GM18867 (cell line): ENCODE data around the gene URB1.
"Not testable (repeated sequence)": the region's sequence is repeated elsewhere in the genome, so short reads cannot be mapped to it uniquely, and the experiment has no call there.

Experiments used
- ATAC-seq: cut with Tn5 transposase; IDR thresholded peaks from one replicate; pipeline ENCODE4 v1.9.1; 2021; ENCODE audit warnings: mild to moderate bottlenecking, moderate library complexity; ENCODE audit not compliant: unreplicated experiment

The URB1 gene, protein sequence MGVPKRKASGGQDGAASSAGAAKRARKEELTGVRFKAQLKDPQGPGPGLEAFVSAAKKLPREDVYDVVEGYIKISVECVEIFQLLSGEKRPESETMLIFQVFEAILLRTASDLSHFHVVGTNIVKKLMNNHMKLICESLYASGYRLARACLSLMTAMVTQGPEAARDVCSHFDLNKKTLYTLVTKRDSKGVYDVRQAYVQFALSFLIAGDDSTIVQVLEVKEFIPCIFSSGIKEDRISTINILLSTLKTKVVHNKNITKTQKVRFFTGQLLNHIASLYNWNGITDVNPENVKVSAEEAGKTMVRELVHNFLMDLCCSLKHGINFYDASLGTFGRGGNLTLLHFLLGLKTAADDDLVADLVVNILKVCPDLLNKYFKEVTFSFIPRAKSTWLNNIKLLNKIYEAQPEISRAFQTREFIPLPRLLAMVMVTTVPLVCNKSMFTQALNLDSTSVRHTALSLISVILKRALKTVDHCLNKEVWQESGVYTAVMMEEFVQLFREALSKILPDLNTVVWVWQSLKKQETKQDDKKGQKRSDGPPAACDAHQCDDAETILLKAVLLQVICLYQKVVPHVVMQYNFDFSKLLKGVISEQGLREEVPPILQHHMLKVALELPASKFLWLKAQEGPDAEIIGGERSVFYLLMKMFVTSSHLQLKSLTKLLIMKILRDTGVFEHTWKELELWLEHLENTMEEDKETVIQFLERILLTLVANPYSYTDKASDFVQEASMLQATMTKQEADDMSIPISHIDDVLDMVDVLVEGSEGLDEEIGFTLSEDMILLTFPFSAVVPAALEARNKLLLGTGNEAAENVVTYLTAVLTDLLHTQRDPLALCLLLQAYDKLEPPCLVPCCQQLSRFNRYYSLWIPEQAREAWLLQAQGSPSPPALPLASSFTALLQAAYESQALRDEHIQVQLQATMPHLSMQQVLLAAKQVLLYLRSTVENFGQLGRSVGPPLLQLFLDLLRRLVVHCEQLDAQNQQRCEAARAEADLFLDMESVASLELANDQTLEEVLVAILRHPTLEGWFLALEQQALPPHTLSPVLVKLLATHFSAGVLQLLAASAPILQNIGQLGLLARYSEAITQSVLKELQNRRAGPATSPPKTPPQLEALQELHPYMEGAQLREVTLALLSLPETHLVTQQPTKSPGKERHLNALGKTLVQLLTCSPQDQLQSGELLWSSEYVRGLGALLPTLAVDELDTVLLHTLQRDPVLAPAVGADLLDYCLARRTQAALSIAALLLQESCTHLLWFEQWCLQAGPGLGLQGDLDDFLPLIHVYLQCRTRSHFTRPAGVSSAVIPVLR (N-terminal part only)

DNA sequence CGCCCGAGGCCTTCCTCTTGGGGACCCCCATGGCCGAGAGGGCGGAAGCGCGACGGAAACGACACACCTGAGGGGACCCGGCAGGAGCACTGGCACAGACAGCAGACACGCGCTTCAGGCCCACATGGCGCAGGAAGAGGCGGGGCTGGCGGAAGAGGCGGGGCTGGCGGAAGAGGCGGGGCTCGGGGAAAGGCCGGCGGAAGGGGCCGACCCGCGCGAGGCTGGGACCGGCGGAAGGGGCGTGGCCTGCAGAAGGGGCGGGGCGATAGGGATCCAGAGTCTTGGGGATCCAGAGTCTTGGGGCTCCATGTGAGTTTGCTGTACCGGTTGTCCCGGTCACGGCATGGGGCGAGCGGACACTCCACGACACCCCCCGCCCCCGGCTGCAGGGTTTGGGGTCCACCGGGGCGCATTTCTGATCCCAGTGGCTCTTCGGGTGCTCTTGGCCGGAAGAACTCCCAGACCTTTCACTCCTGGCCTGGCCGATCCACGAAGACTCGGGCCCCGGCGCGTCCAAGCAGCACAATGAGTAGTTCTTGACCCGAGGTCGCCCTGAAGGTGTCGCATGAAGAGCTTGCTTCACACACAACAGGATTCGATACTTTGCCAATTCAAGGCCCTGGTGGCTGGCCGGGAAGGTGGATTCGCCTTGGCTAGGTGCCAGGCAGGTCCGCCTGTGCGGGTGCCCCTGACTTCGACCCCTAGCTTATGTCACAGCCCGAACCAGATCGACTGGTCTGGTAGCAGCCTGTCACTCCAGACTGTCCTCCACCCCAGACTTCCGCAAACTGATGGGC, at the start of gene URB1:
Gene URB1, minus strand, starts transcription at position 133 of the 797 bp plus-strand sequence. Its CDS starts 102 bp downstream, at position 31.
- ATAC-seq, result peak; percentile 97

- no peak for ATAC-seq
Observed at GRCh38 chr21:32437729-32438128, 44.9 kb upstream of the URB1 start.

DNA sequence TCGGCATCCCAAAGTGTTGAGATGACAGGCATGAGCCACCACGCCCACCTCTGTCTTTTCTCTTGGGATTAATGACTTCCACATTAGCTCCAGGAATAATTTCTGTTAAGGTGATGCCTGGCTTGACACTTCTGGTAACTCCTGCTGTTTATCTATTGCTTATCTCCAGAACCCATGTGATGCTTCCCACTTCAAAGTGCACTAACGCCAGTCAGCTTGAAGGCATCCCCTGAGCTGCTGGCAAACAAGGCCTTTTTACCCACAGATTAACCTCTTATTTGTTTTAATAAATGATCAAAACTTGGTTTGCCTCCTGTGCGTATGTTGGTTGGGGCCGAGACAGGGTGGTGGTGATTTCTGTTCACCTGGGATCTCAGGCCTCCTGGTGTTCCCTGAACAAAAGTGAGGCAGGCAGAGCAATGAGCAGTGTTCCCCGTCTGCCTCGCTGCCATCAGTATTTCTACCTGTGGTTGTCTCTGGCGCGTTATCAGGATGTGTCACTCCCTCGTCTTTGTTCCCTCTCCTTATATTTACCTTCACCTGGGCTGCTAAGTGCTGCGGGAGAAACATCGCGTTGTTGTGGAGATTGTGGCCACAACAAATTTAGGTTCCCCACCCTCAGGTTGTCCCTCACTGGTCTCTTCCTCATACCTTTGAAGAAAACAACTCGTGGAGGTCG, 40.3 kb upstream of the URB1 start:
- not testable (repeated sequence) for ATAC-seq

- no peak for ATAC-seq
Observed at GRCh38 chr21:32427958-32428623, 35.3 kb upstream of the URB1 start.

- no peak for ATAC-seq
Observed at GRCh38 chr21:32426592-32427051, 33.8 kb upstream of the URB1 start.

GRCh38 chr21:32426066-32426465, 33.3 kb upstream of the URB1 start:
- ATAC-seq, result no peak

DNA sequence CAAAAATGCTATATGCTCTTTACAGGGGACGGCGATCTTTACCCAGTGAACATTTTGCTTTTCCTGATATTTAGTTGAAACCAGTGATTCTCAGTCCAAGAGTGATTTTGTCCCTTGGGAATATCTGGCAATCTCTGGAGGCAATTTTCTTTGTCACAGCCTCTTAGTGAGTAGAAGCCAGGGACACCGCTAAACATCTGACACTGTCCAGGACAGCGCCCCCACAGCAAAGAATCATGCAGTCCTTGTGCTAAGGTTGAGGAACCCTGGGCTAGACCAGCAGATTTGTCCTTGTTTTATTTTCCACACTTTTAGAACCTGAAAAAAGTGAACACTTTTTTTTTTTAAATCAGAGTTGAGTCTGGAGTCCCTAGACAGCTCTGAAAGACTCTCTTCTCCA, 32.8 kb upstream of the URB1 start:
- ATAC-seq, result no peak

DNA sequence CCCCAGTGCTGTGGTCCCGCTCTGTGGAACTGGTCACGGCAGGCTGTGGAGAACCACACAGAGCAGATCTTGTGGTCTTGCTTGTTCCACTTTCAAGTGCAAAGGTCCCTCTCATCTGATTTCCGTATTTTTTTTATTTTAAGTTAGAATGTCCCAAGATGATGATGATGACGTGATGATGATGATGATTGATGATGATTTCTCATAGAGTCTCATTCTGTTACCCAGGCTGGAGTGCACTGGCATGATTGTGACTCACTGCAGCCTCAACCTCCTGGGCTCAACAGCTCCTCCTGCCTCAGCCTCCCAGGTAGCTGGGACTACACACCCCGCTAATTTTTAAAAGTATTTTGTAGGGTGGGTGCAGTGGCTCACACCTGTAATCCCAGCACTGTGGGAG, 31.9 kb upstream of the URB1 start:
- ATAC-seq, result no peak

DNA sequence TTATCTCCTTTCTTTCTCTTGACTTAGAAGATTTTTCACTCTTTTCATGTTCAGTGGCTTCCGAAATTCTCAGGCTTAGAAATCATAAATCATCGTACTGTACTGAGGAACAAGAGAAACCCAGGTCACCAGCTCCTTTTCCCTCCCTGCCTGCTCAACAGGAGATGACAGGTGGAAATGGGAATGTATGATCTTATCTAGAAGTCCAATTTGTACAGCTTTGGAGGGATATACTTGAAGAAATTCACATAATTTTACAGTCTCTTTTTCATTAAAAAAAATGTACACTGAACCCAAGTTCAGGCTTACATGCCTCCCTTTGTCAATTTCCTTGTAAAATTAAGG, 31.4 kb upstream of the URB1 start:
- no peak for ATAC-seq

DNA sequence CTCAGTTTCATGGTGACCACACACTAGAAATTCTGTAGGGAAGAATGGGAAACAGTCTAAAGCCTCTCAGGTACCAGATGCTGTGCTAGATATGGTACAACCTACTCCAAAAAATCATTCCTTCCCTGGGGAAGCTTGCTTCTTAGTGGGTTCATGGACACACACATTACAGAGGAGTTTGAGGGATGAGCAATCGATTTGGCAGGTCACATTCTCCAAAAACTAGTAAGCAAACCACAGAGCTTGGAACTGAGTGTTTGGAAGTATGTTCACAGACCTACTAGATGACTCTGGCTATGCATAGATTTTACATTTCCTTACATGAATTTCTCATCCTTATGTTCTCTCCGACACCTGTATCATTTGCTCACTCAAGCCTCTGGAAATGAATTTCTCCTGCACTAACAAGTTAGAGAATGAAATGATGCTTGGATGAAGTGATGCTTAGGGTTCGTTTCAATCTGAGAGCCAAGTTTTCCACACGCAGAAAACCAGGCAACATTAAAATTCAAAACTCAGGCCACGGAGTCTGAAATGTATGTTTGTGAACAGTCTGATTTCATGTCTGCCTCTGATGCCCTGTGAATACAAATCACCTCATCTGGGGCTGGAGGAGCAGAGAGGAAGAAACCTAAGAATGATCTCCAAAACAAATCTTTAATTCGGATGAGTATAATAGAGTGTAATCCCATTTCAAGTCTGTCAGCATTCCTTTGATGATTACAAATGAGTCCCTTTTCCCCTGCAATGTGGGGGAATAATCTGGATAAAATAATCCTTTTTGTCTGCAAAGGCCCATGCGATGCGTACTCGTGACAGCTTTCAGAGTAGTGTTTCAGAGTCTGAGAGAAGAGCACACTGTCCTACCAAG, 30.7 kb upstream of the URB1 start:
- no peak for ATAC-seq

DNA sequence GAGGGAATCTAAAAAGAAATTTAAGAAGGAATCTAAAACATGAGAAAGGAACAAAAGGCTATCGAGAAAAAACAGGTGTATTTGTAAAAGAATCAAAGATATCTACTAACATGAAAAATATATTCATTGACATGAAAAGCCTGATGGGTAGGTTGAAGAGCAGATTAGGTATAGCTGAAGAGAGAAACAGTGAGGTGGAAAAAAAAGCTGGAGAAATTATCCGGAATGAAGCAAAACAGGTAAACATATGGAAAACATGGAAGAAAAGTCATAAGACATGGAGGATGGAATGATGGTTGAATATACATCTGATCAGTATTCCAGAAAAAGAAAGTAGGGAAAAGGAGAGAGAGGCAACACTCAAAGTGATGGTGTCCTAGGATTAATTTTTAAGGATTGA, 29.3 kb upstream of the URB1 start:
- ATAC-seq, result no peak

- ATAC-seq, result no peak
Observed at GRCh38 chr21:32418146-32418545, 25.3 kb upstream of the URB1 start.

DNA sequence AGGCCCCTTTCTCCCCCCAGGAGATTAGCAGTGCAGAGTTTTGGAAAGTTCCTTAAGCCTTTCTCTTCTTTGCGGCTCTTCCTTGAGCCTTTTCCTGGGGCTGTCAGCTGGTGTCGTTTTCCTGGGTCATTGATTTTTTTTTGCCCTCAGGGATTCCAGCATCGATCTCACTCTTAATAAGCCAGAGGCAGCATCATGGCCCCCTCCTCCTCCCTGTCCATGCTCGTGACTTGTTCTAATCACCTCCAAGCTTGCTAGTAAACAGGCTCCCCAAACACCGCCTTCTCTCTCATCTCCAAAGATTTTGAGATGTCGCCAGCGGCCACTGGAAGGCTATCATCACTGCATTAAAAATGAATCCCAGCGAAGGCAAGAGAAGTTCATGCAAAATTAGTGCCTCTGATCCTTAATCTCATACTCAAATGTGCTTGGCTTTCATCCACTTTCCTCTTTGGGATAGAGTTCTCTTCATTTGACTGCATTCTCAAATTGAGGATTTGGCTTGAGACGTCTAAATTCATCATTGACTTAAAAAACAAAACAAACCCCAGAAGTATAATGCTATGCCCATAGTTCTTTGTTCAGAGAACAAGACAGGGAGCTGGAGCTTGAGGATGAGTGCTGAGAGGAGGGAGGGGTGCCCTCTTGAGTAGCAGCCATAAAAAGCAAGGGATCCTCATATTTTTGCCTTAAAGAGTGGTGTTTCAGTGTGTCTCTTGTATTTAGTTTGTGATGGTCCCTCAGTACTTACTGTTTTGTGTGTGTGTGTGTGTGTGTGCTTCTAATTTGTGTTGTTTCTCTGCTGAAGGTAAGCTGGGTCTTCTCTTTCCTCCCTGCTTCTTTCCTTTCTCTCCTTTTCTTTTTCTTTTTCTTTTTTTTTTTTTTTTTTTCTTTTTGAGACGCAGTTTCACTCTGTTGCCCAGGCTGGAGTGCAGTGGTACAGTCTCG, 22.9 kb upstream of the URB1 start:
- no peak for ATAC-seq

DNA sequence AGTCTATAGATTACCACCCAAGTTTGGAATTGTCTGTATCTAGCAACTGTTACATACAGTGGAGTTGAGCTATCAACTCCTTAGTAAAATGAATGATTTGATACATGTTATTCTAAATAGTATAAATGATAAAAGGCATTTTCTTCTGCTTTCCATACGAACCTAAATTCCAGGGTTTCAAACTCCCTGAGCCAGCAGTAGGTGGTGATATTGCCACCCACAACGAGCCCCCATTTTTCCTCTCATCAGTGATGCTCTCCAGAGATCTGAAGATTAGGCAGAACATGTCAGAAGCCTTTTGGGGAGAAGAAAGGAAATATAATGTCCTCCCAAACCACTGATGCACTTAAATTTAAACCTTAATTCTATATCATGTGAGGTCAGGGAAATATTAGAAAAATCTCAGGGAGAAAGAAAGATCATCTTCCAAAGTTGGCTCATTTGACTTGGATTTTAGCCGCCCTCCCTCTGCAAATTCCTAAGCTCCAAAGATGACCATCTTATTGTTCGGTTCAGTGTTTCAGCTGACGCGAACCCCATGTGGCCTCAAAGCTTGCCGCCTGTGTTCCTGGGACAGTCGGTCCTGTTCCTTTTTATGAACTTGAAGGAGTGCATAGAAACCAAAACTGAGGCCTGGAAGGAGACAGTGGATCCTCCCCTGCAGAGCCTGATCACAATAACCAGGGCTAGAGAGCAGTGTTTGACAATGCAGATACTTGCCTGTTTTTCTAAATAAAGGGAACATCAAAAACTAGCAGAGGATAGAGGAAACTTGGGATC, 22.0 kb upstream of the URB1 start:
- ATAC-seq, result no peak

DNA sequence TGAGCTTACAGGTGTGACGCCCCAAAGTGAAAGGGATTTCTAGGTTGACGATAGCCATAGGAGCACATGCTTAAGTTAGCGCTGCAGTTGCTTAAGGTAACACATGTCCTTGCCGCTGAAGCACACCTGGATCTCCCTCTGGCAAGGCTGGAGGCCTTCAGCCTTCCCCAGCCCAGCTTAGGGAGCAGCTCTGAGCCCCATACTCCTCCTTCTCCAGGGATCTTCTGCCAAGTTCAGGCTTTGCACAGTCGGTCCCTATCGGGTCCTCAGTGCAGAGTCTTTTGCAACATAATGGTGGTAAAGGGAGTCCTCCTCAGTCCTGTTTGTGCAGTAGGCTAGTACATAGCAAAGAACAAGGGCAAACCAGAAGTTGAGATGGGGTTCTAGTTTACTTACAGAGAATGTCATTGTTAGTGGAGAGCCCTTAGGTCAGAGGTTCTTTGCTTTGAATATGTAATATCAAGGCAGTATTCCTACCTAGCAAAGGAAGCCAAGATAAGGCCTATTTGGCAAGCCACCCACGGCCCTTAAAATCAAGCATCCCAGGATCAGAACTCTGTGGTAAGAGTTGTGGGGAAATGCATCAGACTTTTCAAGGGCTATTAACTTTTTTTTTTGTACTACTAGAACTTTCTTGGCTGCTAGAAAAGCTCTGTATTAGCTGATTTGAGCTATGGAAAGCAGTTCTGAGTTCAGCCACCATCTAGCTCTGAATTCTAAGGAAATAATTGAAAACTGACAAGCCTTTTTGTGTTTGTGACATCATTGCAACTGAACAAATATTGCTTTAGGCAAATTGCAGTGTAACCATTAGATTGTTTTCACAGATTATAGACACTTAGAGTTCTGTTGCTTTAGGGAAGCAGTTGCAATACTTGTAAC, 21.1 kb upstream of the URB1 start:
- ATAC-seq, result no peak
